RWPE2 (cell line): ENCODE measurements around the gene PRMT9.

Source experiments
- ATAC-seq: fragments of 200-7000 bp; cut with Tn5 transposase; 3 replicates; pipeline ENCODE4 v1.9.1; 2021; ENCODE audit warnings: low read depth
- DNase-seq: peaks from one replicate; pipeline ENCODE4 v3.0.0-alpha.2; 2020; ENCODE audit warnings: low spot score
- H3K27ac ChIP-seq: fragments of 450-650 bp; 2 replicates; pipeline ENCODE4 v1.5.1; 2017; ENCODE audit warnings: mild to moderate bottlenecking; ENCODE audit not compliant: poor library complexity, severe bottlenecking
- H3K27me3 ChIP-seq: fragments of 250-450 bp; sonication (Bioruptor Pico); 2 replicates; pipeline ENCODE4 v1.5.1; 2021; ENCODE audit warnings: mild to moderate bottlenecking, moderate library complexity; ENCODE audit not compliant: insufficient read depth, poor library complexity, severe bottlenecking
- H3K36me3 ChIP-seq: fragments of 250-450 bp; sonication (Bioruptor Pico); 2 replicates; pipeline ENCODE4 v1.5.1; 2020; ENCODE audit warnings: low read depth, mild to moderate bottlenecking, moderate library complexity
- H3K4me1 ChIP-seq: fragments of 250-450 bp; sonication (Bioruptor Pico); 2 replicates; pipeline ENCODE4 v1.5.1; 2021; ENCODE audit warnings: mild to moderate bottlenecking, moderate library complexity; ENCODE audit not compliant: insufficient read depth, poor library complexity, severe bottlenecking
- H3K4me3 ChIP-seq: fragments of 250-450 bp; sonication (Bioruptor Pico); 2 replicates; pipeline ENCODE4 v1.5.1; 2021; ENCODE audit warnings: mild to moderate bottlenecking, moderate library complexity; ENCODE audit not compliant: severe bottlenecking
- H3K9me3 ChIP-seq: fragments of 250-450 bp; sonication (Bioruptor Pico); 2 replicates; pipeline ENCODE4 v1.5.1; 2021; ENCODE audit warnings: mild to moderate bottlenecking, moderate library complexity; ENCODE audit not compliant: severe bottlenecking
- TF ChIP-seq, protein P1 (sequence below): fragments of 450-650 bp; IDR thresholded peaks from one replicate; pipeline ENCODE4 v1.5.1; 2017; ENCODE audit warnings: mild to moderate bottlenecking, moderate library complexity; ENCODE audit not compliant: poor library complexity, severe bottlenecking

The PRMT9 gene

DNA sequence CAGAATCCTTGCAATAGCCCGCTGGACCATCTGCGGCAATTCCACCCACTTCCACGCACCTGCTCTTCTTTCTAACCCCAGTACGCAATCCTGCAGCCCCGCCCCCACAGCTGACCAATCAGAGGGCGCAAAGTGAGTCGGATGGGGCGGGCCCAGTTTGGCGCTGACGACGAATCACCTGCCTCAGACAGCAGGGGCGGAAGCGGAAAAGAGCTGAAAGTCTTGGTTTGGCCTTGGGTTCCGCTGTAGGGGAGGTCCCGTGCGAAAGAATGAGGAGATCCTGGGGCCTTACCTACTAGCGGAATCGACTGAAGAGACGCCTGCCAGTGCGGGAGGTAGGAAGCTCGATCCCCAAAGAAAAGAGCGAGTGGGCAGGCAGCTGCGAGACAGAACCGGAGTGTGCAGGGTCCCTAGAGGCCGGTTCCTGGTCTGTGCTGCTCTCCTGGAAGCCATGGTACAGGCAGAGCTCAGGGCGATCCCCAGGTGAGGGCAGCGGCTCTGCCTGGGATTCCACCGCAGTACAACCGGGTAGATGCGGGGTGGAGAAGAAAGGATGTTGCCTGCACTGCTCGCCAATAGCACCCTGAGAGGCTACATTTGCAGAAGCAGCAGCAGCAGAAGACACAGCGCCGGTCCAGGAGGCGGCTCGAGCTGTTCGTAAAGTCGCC is 66.7 kb downstream of the PRMT9 start, which contains the start of gene TMEM184C:
TSS of gene TMEM184C (plus strand) at position 225 of the 668 bp plus-strand sequence. CDS start 560 bp downstream, outside the sequence.
- DNase-seq, result peak; percentile 97
- Histone ChIP-seq H3K4me3 (peak within 1 kb of the TSS; percentile 61), H3K27ac (peak within 1 kb of the TSS; percentile 42), H3K9me3 (no peaks in the 10 kb centered on the region), H3K36me3 (peaks cover 18% of the 10 kb centered on the region), H3K4me1 (peaks cover 7% of the 10 kb centered on the region), H3K27me3 (no peaks in the 10 kb centered on the region)
- TF ChIP-seq, protein P1, sequence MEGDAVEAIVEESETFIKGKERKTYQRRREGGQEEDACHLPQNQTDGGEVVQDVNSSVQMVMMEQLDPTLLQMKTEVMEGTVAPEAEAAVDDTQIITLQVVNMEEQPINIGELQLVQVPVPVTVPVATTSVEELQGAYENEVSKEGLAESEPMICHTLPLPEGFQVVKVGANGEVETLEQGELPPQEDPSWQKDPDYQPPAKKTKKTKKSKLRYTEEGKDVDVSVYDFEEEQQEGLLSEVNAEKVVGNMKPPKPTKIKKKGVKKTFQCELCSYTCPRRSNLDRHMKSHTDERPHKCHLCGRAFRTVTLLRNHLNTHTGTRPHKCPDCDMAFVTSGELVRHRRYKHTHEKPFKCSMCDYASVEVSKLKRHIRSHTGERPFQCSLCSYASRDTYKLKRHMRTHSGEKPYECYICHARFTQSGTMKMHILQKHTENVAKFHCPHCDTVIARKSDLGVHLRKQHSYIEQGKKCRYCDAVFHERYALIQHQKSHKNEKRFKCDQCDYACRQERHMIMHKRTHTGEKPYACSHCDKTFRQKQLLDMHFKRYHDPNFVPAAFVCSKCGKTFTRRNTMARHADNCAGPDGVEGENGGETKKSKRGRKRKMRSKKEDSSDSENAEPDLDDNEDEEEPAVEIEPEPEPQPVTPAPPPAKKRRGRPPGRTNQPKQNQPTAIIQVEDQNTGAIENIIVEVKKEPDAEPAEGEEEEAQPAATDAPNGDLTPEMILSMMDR, result no peak
- ATAC-seq, result peak; percentile 98

- Histone ChIP-seq H3K9me3 (no peaks in the 10 kb centered on the region), H3K27ac (no peak overlapping the region), H3K27me3 (no peaks in the 10 kb centered on the region), H3K4me1 (peaks cover 7% of the 10 kb centered on the region), H3K36me3 (peaks cover 15% of the 10 kb centered on the region), H3K4me3 (peak overlapping the region; percentile 61)
- DNase-seq, result no peak
- ATAC-seq, result no peak
- TF ChIP-seq, protein P1, result no peak
These were observed 67.2 kb downstream of the PRMT9 start for GRCh38 chr4:147616849-147617172.

- no peak for ATAC-seq
- Histone ChIP-seq H3K27me3 (no peaks in the 10 kb centered on the region), H3K36me3 (no peaks in the 10 kb centered on the region), H3K4me1 (no peaks in the 10 kb centered on the region), H3K27ac (no peak overlapping the region), H3K9me3 (no peaks in the 10 kb centered on the region), H3K4me3 (no peak overlapping the region)
- TF ChIP-seq, protein P1, result no peak
- DNase-seq, result no peak
These were observed 73.3 kb downstream of the PRMT9 start for GRCh38 chr4:147610686-147611085.

DNA sequence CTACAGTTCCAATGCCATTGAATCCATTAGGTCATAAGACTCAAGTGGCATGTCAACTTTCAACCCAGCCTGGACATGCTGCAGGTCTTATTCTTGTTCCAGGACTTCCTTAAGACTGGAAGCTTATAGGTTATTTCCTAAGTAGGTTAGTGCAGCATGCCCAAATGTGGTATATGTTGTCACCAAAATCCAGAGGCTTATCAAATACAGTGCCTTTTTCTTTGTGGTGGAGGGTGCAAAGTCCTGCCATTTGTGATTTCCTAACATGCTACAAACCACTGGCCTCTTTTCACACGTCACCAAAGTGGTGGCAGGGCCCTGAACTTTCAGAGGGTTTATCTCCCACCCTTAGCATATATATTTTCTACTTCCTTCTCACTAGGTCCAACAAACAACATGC is 76.5 kb downstream of the PRMT9 start:
- Histone ChIP-seq H3K36me3 (no peaks in the 10 kb centered on the region), H3K9me3 (no peaks in the 10 kb centered on the region), H3K27me3 (no peaks in the 10 kb centered on the region), H3K27ac (no peak overlapping the region), H3K4me1 (no peaks in the 10 kb centered on the region), H3K4me3 (no peak overlapping the region)
- TF ChIP-seq, protein P1, result no peak
- DNase-seq, result no peak
- no peak for ATAC-seq

DNA sequence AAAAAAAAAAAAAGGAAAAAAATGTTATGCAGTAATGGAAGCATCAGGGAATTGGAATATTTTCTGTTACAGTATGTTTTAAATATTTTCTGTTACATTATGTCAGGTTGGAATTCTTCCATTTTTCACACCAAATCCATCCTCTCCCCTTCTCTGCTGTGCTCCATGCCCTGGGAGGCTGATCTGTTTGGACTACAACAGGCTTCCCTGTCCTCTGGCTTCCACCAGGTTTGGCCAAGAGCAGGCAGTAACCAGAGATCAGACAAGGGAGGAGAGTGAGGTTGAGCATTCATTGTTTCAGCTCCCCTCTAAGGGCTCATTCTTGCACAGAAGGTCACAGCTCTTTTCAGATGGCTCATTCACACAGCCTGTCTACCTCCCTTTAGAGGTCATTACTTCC is 78.5 kb downstream of the PRMT9 start:
- no peak for ATAC-seq
- TF ChIP-seq, protein P1, result no peak
- no peak for DNase-seq

More for the DNA sequence above, 78.5 kb downstream of the PRMT9 start:
- H3K36me3 ChIP-seq, result no peaks in the 10 kb centered on the region
- no peak overlapping the region for H3K4me3 ChIP-seq
- H3K9me3 ChIP-seq, result no peaks in the 10 kb centered on the region
- H3K27ac ChIP-seq, result no peak overlapping the region
- H3K4me1 ChIP-seq, result no peaks in the 10 kb centered on the region
- no peaks in the 10 kb centered on the region for H3K27me3 ChIP-seq
